ENCODE measurements around the gene ESM1. TPM values are rescaled to one million over a fixed set of nuclear protein-coding genes. Genes with fewer than 3 reads are reported as not detected.

ESM1 gene
- total and polyA plus RNA-seq, 2 donors (not counting 1 experiment from before 2014, with no cell fraction given) = not detected

DNA sequence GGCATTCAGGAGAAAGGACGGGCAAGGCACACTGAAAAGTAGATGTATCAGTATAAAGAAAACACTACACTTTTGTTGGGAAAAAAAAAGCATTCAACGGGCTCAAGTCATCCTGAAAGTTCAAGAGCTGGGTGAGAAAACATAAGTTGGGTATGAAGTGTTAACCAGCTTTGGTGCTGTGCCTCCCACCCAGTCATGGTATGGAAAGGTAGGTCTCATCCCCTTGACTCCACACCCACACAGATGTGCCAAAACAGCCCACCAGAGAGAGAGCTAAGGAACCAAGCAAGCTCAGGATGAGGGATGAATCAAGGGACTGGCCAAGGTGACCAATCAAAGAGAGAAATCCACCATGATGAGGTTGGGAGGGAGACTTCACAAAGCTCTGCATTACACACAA is 54.7 kb downstream of the ESM1 start:
- Histone ChIP-seq H2AFZ (ENCODE audit: insufficient read depth, low read depth, low read length, poor library complexity, severe bottlenecking) (no peak overlapping the region), H3K9me3 (ENCODE audit: control extremely low read depth in 1 of 3, control insufficient read depth in 2 of 3, insufficient read depth in 1 of 3, low read length in 2 of 3) (no peaks in the 10 kb centered on the region), H3K4me2 (replicated peaks; ENCODE audit: low read depth, low read length, poor library complexity, severe bottlenecking) (no peak overlapping the region), H3K9ac (ENCODE audit: low read length) (no peak overlapping the region), H3K27me3 (replicated peaks in 1 of 4; ENCODE audit: control extremely low read depth in 1 of 4, control insufficient read depth in 3 of 4, insufficient read depth in 4 of 4, low read length in 3 of 4) (peaks cover 0 to 13% (median 8%) of the 10 kb centered on the region in 4 experiments), H3K36me3 (replicated peaks in 1 of 2; ENCODE audit: control extremely low read depth in 1 of 2, control insufficient read depth in 1 of 2, extremely low read depth in 1 of 2, insufficient read depth in 2 of 2, low read length in 1 of 2) (no peaks in the 10 kb centered on the region), H3K4me3 (ENCODE audit: control extremely low read depth in 1 of 5, extremely low read depth in 1 of 5, insufficient read depth in 1 of 5, low read depth in 2 of 5, low read length in 4 of 5) (no peak overlapping the region), H3K4me1 (ENCODE audit: control insufficient read depth in 2 of 2, insufficient read depth in 2 of 2, low read length in 2 of 2) (no peaks in the 10 kb centered on the region), H4K20me1 (ENCODE audit: control insufficient read depth, insufficient read depth, low read length, poor library complexity, severe bottlenecking) (no peaks in the 10 kb centered on the region), H3K79me2 (ENCODE audit: control insufficient read depth, insufficient read depth, low read length) (no peaks in the 10 kb centered on the region), H3K27ac (ENCODE audit: low read length in 2 of 2) (no peak overlapping the region)
- Mint-ChIP-seq H3K27me3 (peaks cover 13% of the 10 kb centered on the region), H3K27ac (no peak overlapping the region), H3K4me3 (no peak overlapping the region), H3K4me1 (no peaks in the 10 kb centered on the region), H3K9me3 (ENCODE audit: insufficient read depth) (no peaks in the 10 kb centered on the region)
- ChIA-PET CTCF (interaction anchor here (2.5 kb wide), 1 partner anchor 14 kb away, joined by 9 read pairs; no protein-coding TSS in a partner anchor), POLR2A (no interaction called here)
- intact Hi-C loops (cut with micrococcal nuclease) = no loop called here
- no peak for TF ChIP-seq EZH2 (IDR thresholded peaks at IDR 0.05; ENCODE audit: borderline replicate concordance, insufficient read depth, low read depth, low read length, poor library complexity, severe bottlenecking)
- TF ChIP-seq, protein P1, sequence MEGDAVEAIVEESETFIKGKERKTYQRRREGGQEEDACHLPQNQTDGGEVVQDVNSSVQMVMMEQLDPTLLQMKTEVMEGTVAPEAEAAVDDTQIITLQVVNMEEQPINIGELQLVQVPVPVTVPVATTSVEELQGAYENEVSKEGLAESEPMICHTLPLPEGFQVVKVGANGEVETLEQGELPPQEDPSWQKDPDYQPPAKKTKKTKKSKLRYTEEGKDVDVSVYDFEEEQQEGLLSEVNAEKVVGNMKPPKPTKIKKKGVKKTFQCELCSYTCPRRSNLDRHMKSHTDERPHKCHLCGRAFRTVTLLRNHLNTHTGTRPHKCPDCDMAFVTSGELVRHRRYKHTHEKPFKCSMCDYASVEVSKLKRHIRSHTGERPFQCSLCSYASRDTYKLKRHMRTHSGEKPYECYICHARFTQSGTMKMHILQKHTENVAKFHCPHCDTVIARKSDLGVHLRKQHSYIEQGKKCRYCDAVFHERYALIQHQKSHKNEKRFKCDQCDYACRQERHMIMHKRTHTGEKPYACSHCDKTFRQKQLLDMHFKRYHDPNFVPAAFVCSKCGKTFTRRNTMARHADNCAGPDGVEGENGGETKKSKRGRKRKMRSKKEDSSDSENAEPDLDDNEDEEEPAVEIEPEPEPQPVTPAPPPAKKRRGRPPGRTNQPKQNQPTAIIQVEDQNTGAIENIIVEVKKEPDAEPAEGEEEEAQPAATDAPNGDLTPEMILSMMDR (IDR thresholded peaks at IDR 0.05) = no peak
- DNase-seq (no peak), ATAC-seq (ENCODE audit: low read depth) (no peak)
- 100% methylated on average over 1 of the region's 2 CpGs for WGBS (ENCODE audit: insufficient coverage)

Other genes with a start within 250 kb of the ESM1 start
- not detected in 2 replicates for gene GZMK, start 38.7 kb upstream of the ESM1 start, total RNA-seq
- 0.16 and 0.21 TPM in 2 replicates for gene GZMK, start 38.7 kb upstream of the ESM1 start, polyA plus RNA-seq
- 0.58 TPM in 1 of 2 replicates, not detected in the other for gene GZMA, start 117.1 kb upstream of the ESM1 start, total RNA-seq
- gene GZMA, start 117.1 kb upstream of the ESM1 start, polyA plus RNA-seq = 1.0 and 1.4 TPM in 2 replicates
- not detected in 2 replicates for gene GPX8, start 174.6 kb upstream of the ESM1 start, total RNA-seq
- gene GPX8, start 174.6 kb upstream of the ESM1 start, polyA plus RNA-seq = not detected in 2 replicates
- gene CDC20B, start 187.6 kb upstream of the ESM1 start, total RNA-seq = not detected in 2 replicates
- gene CDC20B, start 187.6 kb upstream of the ESM1 start, polyA plus RNA-seq = 0.09 TPM in 1 of 2 replicates, not detected in the other
- gene MCIDAS, start 241.7 kb upstream of the ESM1 start, total RNA-seq = not detected in 2 replicates
- gene MCIDAS, start 241.7 kb upstream of the ESM1 start, polyA plus RNA-seq = not detected in 2 replicates
- gene CCNO, start 248.0 kb upstream of the ESM1 start, total RNA-seq = not detected in 2 replicates
- not detected in 2 replicates for gene CCNO, start 248.0 kb upstream of the ESM1 start, polyA plus RNA-seq